GM23248 (cell line): ENCODE measurements around the gene ADAMTS3. TPM values are rescaled to one million over a fixed set of nuclear protein-coding genes. Genes with fewer than 3 reads are reported as not detected.

Experiments
- DNase-seq: peaks from one replicate; pipeline ENCODE4 v3.0.0-alpha.2; 2015
- H2AFZ ChIP-seq: fragments of 200-600 bp; sonication (generic); 2 replicates; pipeline ENCODE4 v1.6.1; 2016; ENCODE audit warnings: antibody characterized with exemption
- H3F3A ChIP-seq: fragments of 200-600 bp; sonication (generic); 2 replicates; pipeline ENCODE4 v1.6.1; 2016; ENCODE audit warnings: mild to moderate bottlenecking, antibody characterized with exemption, mixed run types; ENCODE audit not compliant: insufficient read depth
- H3K27ac ChIP-seq: fragments of 200-600 bp; sonication (generic); 2 replicates; pipeline ENCODE4 v1.5.1; 2016; ENCODE audit warnings: mild to moderate bottlenecking
- H3K27me3 ChIP-seq: fragments of 200-600 bp; sonication (generic); replicated peaks from 2 replicates; pipeline ENCODE4 v1.6.1; 2016; ENCODE audit warnings: mild to moderate bottlenecking; ENCODE audit not compliant: insufficient read depth
- H3K36me3 ChIP-seq: fragments of 200-600 bp; sonication (generic); 2 replicates; pipeline ENCODE4 v1.6.1; 2016; ENCODE audit warnings: low read depth, mild to moderate bottlenecking
- H3K4me1 ChIP-seq: fragments of 200-600 bp; sonication (generic); 2 replicates; pipeline ENCODE4 v1.6.1; 2016; ENCODE audit warnings: mild to moderate bottlenecking; ENCODE audit not compliant: insufficient read depth
- H3K4me2 ChIP-seq: fragments of 200-600 bp; sonication (generic); one replicate; pipeline ENCODE4 v1.6.1; 2016; ENCODE audit warnings: mild to moderate bottlenecking; ENCODE audit not compliant: unreplicated experiment
- H3K4me3 ChIP-seq: fragments of 200-600 bp; sonication (generic); 2 replicates; pipeline ENCODE4 v1.5.1; 2016; ENCODE audit warnings: mild to moderate bottlenecking
- H3K79me2 ChIP-seq: fragments of 200-600 bp; sonication (generic); 2 replicates; pipeline ENCODE4 v1.6.1; 2016; ENCODE audit warnings: mild to moderate bottlenecking; ENCODE audit not compliant: insufficient read depth
- H3K9ac ChIP-seq: fragments of 200-600 bp; sonication (generic); 2 replicates; pipeline ENCODE4 v1.6.1; 2016; ENCODE audit warnings: mild to moderate bottlenecking
- H3K9me2 ChIP-seq: fragments of 200-600 bp; sonication (generic); 2 replicates; pipeline ENCODE4 v1.6.1; 2016; ENCODE audit warnings: mixed run types, mild to moderate bottlenecking, moderate library complexity; ENCODE audit not compliant: insufficient read depth
- H3K9me3 ChIP-seq: fragments of 200-600 bp; sonication (generic); one replicate; pipeline ENCODE4 v1.6.1; 2017; ENCODE audit warnings: low read depth
- H4K20me1 ChIP-seq: fragments of 200-600 bp; sonication (generic); 2 replicates; pipeline ENCODE4 v1.6.0; 2016; ENCODE audit not compliant: insufficient read depth
- EZH2 ChIP-seq: fragments of 200-600 bp; sonication (generic); IDR thresholded peaks from 2 replicates; pipeline ENCODE4 v1.6.1; 2018; ENCODE audit warnings: antibody characterized with exemption, mild to moderate bottlenecking; ENCODE audit not compliant: insufficient read depth, poor library complexity, severe bottlenecking
- EZH2phosphoT487 ChIP-seq: fragments of 200-600 bp; sonication (generic); IDR thresholded peaks from 2 replicates; pipeline ENCODE4 v1.6.1; 2018; ENCODE audit warnings: antibody characterized with exemption, moderate library complexity, mild to moderate bottlenecking, low read depth; ENCODE audit not compliant: insufficient read depth
- WGBS, 2 experiments: methylation state at CpG; one replicate each; pipeline ENCODE4 v1.1.6; 2015 to 2017; ENCODE audit warnings: low lambda C conversion rate in 2 of 2, low coverage in 1 of 2; ENCODE audit errors: missing lambda C conversion rate in 2 of 2; 5-methylcytosine and 5-hydroxymethylcytosine counted together
- in situ Hi-C: fragments of 300-500 bp; cut with MboI; formaldehyde crosslinking; loops from 2 replicates; pipeline ENCODE4 v1.15.0; 2020
- polyA plus RNA-seq: library from polyadenylated mRNA; unstranded; fragments of >200 nt; fragmentation: Nextera tagmentation; extraction: Ambion mirVana; gene quantifications from 2 replicates; pipeline ENCODE4 v1.2.1, GENCODE V29; 2016
- total RNA-seq: library from RNA; depleted of rRNA; stranded (reverse); fragments of >200 nt; shearing (Covaris generic); gene quantifications from 2 replicates; pipeline ENCODE4 v1.2.3, GENCODE V29; 2014

The ADAMTS3 gene
- total and polyA plus RNA-seq, 2 experiments from 2014 or later = 0.20 to 0.43 TPM

- Histone ChIP-seq H3K27ac (no peak overlapping the region), H3K36me3 (no peaks in the 10 kb centered on the region), H3K27me3 (no peaks in the 10 kb centered on the region), H3K9me3 (no peaks in the 10 kb centered on the region), H2AFZ (no peak overlapping the region), H3K4me2 (no peak overlapping the region), H3F3A (no peaks in the 10 kb centered on the region), H4K20me1 (no peaks in the 10 kb centered on the region), H3K79me2 (no peaks in the 10 kb centered on the region), H3K4me1 (peaks cover 5% of the 10 kb centered on the region), H3K9ac (no peak overlapping the region), H3K9me2 (no peaks in the 10 kb centered on the region), H3K4me3 (no peak overlapping the region)
- TF ChIP-seq EZH2phosphoT487 (no peak), EZH2 (no peak)
- DNase-seq = no peak
- in situ Hi-C loops = no loop called here
- WGBS, 2 experiments = 96 to 100% methylated on average over 1 of the region's 1 CpG
These were observed 128.6 kb downstream of the ADAMTS3 start for GRCh38 chr4:72440386-72440785.

- H3K36me3 ChIP-seq = no peaks in the 10 kb centered on the region
- H2AFZ ChIP-seq = no peak overlapping the region
- H3K27me3 ChIP-seq = no peaks in the 10 kb centered on the region
- H3K27ac ChIP-seq = no peak overlapping the region
- no peak overlapping the region for H3K9ac ChIP-seq
- no peaks in the 10 kb centered on the region; the same call in 1 of the 2 replicates for H3K4me1 ChIP-seq
- H3K4me3 ChIP-seq = no peak overlapping the region
- H4K20me1 ChIP-seq = no peaks in the 10 kb centered on the region
- no peaks in the 10 kb centered on the region for H3K9me3 ChIP-seq
- no peak overlapping the region for H3K4me2 ChIP-seq
- H3F3A ChIP-seq = no peaks in the 10 kb centered on the region
- 24 to 33% methylated on average over 2 of the region's 2 CpGs for WGBS, 2 experiments
- DNase-seq = no peak
- in situ Hi-C loops = no loop called here
- TF ChIP-seq EZH2 = no peak
- TF ChIP-seq EZH2phosphoT487 = no peak
- no peaks in the 10 kb centered on the region for H3K79me2 ChIP-seq
- H3K9me2 ChIP-seq = no peaks in the 10 kb centered on the region
These were observed 136.0 kb downstream of the ADAMTS3 start for GRCh38 chr4:72432975-72433374.

DNA sequence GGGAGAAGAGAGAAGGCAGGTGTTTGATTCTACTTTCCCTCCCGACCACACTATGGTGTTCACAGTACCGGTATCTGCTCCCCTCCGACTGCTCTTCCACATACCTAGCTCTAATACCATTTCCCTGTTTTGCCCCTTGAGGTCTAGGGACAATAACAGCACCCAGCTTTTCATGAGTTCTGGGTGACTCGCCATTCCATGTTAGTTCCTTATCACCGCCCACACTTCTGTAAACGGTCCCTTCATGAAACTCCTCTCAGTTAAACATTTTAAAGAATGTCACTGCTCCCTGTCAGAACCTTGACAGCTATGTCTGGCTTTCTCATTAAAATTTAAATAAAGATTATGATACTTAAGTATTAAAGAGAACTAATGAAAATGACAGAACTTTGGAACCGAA lies 136.7 kb downstream of the ADAMTS3 start:
- Histone ChIP-seq H3K36me3 (no peaks in the 10 kb centered on the region), H3K27ac (no peak overlapping the region), H3K4me2 (no peak overlapping the region), H3K27me3 (no peaks in the 10 kb centered on the region), H3K79me2 (no peaks in the 10 kb centered on the region), H3F3A (no peaks in the 10 kb centered on the region), H3K9ac (no peak overlapping the region), H3K9me3 (no peaks in the 10 kb centered on the region), H3K4me3 (no peak overlapping the region), H2AFZ (no peak overlapping the region), H3K9me2 (no peaks in the 10 kb centered on the region), H3K4me1 (no peaks in the 10 kb centered on the region; the same call in 1 of the 2 replicates), H4K20me1 (no peaks in the 10 kb centered on the region)
- TF ChIP-seq EZH2phosphoT487 (no peak), EZH2 (no peak)
- peak; percentile 15 for DNase-seq
- 85 to 87% methylated on average over 6 to 7 of the region's 7 CpGs for WGBS, 2 experiments
- in situ Hi-C loops = no loop called here

GRCh38 chr4:72430988-72431387 lies 138.0 kb downstream of the ADAMTS3 start:
- Histone ChIP-seq H3K27me3 (no peaks in the 10 kb centered on the region), H3K4me2 (no peak overlapping the region), H3K27ac (no peak overlapping the region), H3K9me3 (no peaks in the 10 kb centered on the region), H3K9me2 (no peaks in the 10 kb centered on the region), H3K36me3 (no peaks in the 10 kb centered on the region), H3K4me3 (no peak overlapping the region), H3K79me2 (no peaks in the 10 kb centered on the region), H4K20me1 (no peaks in the 10 kb centered on the region), H3K9ac (no peak overlapping the region), H3F3A (no peaks in the 10 kb centered on the region), H3K4me1 (no peaks in the 10 kb centered on the region; the same call in 1 of the 2 replicates), H2AFZ (no peak overlapping the region)
- in situ Hi-C loops = no loop called here
- TF ChIP-seq EZH2 (no peak), EZH2phosphoT487 (no peak)
- WGBS, 2 experiments = 76 to 79% methylated on average over 5 of the region's 5 CpGs
- DNase-seq = no peak

- peak; percentile 50 for DNase-seq
- H3K27ac ChIP-seq = no peak overlapping the region
These were observed 139.0 kb downstream of the ADAMTS3 start for GRCh38 chr4:72430050-72430449.

More at GRCh38 chr4:72430050-72430449, 139.0 kb downstream of the ADAMTS3 start:
- TF ChIP-seq EZH2 (no peak), EZH2phosphoT487 (no peak)
- no peaks in the 10 kb centered on the region for H3K79me2 ChIP-seq
- no peaks in the 10 kb centered on the region for H4K20me1 ChIP-seq
- H3K36me3 ChIP-seq = no peaks in the 10 kb centered on the region
- H3K9me2 ChIP-seq = no peaks in the 10 kb centered on the region
- in situ Hi-C loops = no loop called here
- H3K4me1 ChIP-seq = no peaks in the 10 kb centered on the region; the same call in 1 of the 2 replicates
- no peak overlapping the region for H3K4me3 ChIP-seq
- H3F3A ChIP-seq = no peaks in the 10 kb centered on the region
- no peaks in the 10 kb centered on the region for H3K27me3 ChIP-seq
- H3K4me2 ChIP-seq = peak overlapping the region; percentile 25
- H2AFZ ChIP-seq = peak overlapping the region; percentile 37; the same call in 1 of the 2 replicates
- no peaks in the 10 kb centered on the region for H3K9me3 ChIP-seq
- no peak overlapping the region for H3K9ac ChIP-seq
